Right lobe of liver (tissue), 6 donors: ENCODE data around the gene CSNK1G2. TPM values are rescaled to one million over a fixed set of nuclear protein-coding genes. Genes with fewer than 3 reads are reported as not detected.

Experiments
- ATAC-seq, 4 donors: fragments of 200-7000 bp; cut with Tn5 transposase; one replicate each; pipeline ENCODE4 v1.9.1; 2020; ENCODE audit warnings: mild to moderate bottlenecking in 4 of 4, moderate library complexity in 4 of 4
- DNase-seq, 3 donors: peaks; one replicate each; pipeline ENCODE4 v3.0.0-alpha.2; 2020
- H3K27ac ChIP-seq, 3 donors: fragments of 200-600 bp; one replicate each; pipeline ENCODE4 v1.8.0; 2022
- H3K27me3 ChIP-seq, 2 donors: fragments of 200-600 bp; one replicate each; pipeline ENCODE4 v1.8.0; 2022
- H3K36me3 ChIP-seq, 4 donors: fragments of 200-600 bp; sonication (generic) in 1 of 4; one replicate each; pipeline versions ENCODE4 v1.5.1 to v1.8.0; 2017 to 2022; ENCODE audit warnings: control low read depth in 1 of 4
- H3K4me1 ChIP-seq, 4 donors: fragments of 200-600 bp; sonication (generic) in 1 of 4; one replicate each; pipeline versions ENCODE4 v1.5.1 to v1.8.0; 2017 to 2022; ENCODE audit warnings: control low read depth in 1 of 4
- H3K4me3 ChIP-seq, 3 donors: fragments of 200-600 bp; one replicate each; pipeline ENCODE4 v1.8.0; 2022
- H3K9me3 ChIP-seq, 4 donors: fragments of 200-600 bp; sonication (generic) in 1 of 4; one replicate each; pipeline versions ENCODE4 v1.5.1 to v1.8.0; 2017 to 2022; ENCODE audit warnings: control low read depth in 1 of 4
- POLR2A ChIP-seq: fragments of 450-650 bp; IDR thresholded peaks from one replicate; pipeline ENCODE4 v1.6.1; 2017; ENCODE audit warnings: antibody characterized with exemption, mild to moderate bottlenecking
- WGBS: methylation state at CpG from one replicate; pipeline ENCODE4 v1.1.6; 2018; ENCODE audit warnings: low coverage, low lambda C conversion rate; ENCODE audit not compliant: insufficient coverage; ENCODE audit errors: missing lambda C conversion rate; 5-methylcytosine and 5-hydroxymethylcytosine counted together
- intact Hi-C, 2 donors: fragments of 100-400 bp; cut with DNase I; formaldehyde crosslinking; loops; one replicate each; pipeline versions ENCODE4 v1.11.2 to v1.14.1; 2022
- total RNA-seq, 6 experiments: library from RNA; depleted of rRNA in 2 of 6; stranded (reverse); fragments of >200 nt in 2 of 6; fragmentation: NEBNext Ultra II Directional in 3 of 6; extraction: Animal tissue kit (Norgen Biotek cat#: 25700) in 3 of 6; gene quantifications; one replicate each; pipeline versions ENCODE4 v1.1.0 to v1.2.4, GENCODE V29; 2016 to 2023
- TF ChIP-seq, protein P1 (sequence below), 4 donors: fragments of 200-600 bp in 3 of 4; fragments of 450-650 bp in 1 of 4; IDR thresholded peaks; one replicate each; pipeline versions ENCODE4 v1.5.1 to v1.8.0; 2016 to 2022; ENCODE audit warnings: antibody characterized with exemption in 4 of 4, mild to moderate bottlenecking in 2 of 4
- donor health status: DM: no; HTN: yes; CAD: no.
- donor health status: DM: no; HTN: no; CAD: no.
- donor health status: DM: no; HTN: no; CAD: no.
- donor health status: DM: no; HTN: yes; CAD: no.
- donor health status: DM: no; HTN: yes; CAD: no.

Gene CSNK1G2
- total RNA-seq, 6 experiments from 2014 or later: 14.4 to 35.2 (median 22.6) TPM

DNA sequence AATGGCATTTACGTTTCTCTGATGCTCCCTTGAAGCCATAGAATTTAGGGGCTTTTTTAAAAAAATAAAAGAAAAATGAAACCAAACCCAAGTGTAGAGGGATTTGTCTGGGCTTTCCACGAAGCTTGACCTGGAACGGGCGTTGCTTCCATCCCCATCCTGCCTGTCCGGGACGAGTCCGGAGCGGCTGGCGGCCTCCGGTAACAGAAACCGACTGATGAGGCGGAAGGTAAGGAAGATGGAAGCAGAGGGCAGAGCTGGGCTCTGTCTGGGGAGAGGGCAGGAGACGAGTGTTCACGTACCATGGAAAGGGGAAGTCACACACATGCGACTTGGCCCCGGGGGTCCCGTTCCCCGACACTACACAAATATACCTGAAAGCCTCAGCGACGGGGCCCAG, 40.3 kb downstream of the CSNK1G2 start:
- no peak for DNase-seq
- Histone ChIP-seq H3K27ac (no peak overlapping the region), H3K36me3 (peaks cover 0 to 42% (median 11%) of the 10 kb centered on the region in 4 donors), H3K27me3 (no peaks in the 10 kb centered on the region), H3K9me3 (no peaks in the 10 kb centered on the region), H3K4me3 (no peak overlapping the region), H3K4me1 (no peaks in the 10 kb centered on the region)
- TF ChIP-seq, protein P1, sequence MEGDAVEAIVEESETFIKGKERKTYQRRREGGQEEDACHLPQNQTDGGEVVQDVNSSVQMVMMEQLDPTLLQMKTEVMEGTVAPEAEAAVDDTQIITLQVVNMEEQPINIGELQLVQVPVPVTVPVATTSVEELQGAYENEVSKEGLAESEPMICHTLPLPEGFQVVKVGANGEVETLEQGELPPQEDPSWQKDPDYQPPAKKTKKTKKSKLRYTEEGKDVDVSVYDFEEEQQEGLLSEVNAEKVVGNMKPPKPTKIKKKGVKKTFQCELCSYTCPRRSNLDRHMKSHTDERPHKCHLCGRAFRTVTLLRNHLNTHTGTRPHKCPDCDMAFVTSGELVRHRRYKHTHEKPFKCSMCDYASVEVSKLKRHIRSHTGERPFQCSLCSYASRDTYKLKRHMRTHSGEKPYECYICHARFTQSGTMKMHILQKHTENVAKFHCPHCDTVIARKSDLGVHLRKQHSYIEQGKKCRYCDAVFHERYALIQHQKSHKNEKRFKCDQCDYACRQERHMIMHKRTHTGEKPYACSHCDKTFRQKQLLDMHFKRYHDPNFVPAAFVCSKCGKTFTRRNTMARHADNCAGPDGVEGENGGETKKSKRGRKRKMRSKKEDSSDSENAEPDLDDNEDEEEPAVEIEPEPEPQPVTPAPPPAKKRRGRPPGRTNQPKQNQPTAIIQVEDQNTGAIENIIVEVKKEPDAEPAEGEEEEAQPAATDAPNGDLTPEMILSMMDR (IDR thresholded peaks at IDR 0.05): no peak
- TF ChIP-seq POLR2A: no peak
- intact Hi-C loops: no loop called here
- ATAC-seq: no peak
- WGBS: 95% methylated on average over 9 of the region's 20 CpGs

DNA sequence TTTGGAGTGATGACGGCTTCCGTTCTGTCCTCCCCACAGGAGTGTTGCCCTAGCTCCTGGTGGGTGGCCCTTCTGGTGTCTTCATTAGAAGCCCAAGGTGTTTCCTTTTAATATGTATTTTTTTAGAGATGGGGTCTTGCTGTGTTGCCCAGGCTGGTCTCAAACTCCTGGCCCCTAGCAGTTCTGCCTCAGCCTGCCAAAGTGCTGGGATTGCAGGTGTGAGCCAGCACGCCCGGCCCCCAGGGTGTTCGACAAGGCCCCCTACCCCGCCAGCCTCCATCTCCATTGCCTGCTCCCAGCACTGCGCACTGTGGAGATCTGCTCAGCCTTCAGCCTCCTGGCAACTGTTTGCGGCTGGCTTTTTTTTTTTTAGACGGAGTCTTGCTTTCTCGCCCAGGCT, 43.4 kb downstream of the CSNK1G2 start:
- Histone ChIP-seq H3K9me3 (no peaks in the 10 kb centered on the region), H3K4me3 (no peak overlapping the region), H3K4me1 (no peaks in the 10 kb centered on the region), H3K27me3 (no peaks in the 10 kb centered on the region), H3K27ac (no peak overlapping the region), H3K36me3 (peaks cover 0 to 50% (median 17%) of the 10 kb centered on the region in 4 donors)
- 99% methylated on average over 7 of the region's 10 CpGs for WGBS
- DNase-seq (no peak), ATAC-seq (no peak)
- TF ChIP-seq POLR2A: no peak
- TF ChIP-seq, protein P1 (IDR thresholded peaks at IDR 0.05): no peak
- intact Hi-C loops: no loop called here

DNA sequence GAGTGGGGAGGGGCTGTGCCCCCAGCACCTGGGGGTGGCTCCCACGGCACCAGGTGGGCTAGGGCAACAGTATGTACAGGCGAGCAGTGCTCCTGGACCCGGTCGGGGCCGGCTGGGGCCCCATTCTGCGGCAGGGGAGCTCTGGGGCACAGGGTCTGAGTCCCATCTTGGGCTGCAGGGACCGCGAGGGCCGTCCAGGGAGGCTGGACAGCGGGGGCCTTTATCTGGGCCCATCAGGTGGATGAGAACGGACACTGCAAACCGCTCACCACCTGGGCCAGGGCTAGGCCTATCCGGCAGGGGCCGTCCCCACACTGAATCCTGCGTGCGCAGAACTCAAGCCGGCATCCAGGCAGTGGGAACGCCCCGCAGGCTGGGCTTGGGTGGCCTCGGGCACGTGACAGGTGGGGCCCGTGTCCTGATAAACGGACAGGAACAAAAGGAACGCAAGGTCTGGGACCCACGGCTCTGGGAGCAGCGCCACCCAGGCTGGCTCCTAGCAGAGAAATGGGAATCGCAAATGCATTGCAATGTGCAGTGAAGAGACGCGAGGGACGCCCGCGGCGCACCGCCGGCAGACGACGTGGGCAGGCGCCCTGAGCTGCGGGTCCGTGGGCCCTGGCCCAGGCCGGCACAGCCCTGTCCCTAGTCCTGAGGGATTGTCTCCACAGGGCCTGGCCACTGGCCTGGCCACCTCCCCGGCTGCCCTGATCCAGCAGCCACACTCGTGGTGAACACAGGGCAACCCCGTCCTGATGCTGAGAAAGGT, 44.8 kb downstream of the CSNK1G2 start:
- Histone ChIP-seq H3K27me3 (no peaks in the 10 kb centered on the region), H3K27ac (no peak overlapping the region), H3K36me3 (peaks cover 0 to 50% (median 21%) of the 10 kb centered on the region in 4 donors), H3K9me3 (no peaks in the 10 kb centered on the region), H3K4me3 (no peak overlapping the region), H3K4me1 (no peaks in the 10 kb centered on the region)
- WGBS: 84% methylated on average over 9 of the region's 44 CpGs
- intact Hi-C loops: no loop called here
- peak in 1 of 4 donors; percentile 7 for ATAC-seq
- DNase-seq: peak in 1 of 3 donors; percentile 47
- TF ChIP-seq, protein P1 (IDR thresholded peaks at IDR 0.05): no peak
- TF ChIP-seq POLR2A: no peak

DNA sequence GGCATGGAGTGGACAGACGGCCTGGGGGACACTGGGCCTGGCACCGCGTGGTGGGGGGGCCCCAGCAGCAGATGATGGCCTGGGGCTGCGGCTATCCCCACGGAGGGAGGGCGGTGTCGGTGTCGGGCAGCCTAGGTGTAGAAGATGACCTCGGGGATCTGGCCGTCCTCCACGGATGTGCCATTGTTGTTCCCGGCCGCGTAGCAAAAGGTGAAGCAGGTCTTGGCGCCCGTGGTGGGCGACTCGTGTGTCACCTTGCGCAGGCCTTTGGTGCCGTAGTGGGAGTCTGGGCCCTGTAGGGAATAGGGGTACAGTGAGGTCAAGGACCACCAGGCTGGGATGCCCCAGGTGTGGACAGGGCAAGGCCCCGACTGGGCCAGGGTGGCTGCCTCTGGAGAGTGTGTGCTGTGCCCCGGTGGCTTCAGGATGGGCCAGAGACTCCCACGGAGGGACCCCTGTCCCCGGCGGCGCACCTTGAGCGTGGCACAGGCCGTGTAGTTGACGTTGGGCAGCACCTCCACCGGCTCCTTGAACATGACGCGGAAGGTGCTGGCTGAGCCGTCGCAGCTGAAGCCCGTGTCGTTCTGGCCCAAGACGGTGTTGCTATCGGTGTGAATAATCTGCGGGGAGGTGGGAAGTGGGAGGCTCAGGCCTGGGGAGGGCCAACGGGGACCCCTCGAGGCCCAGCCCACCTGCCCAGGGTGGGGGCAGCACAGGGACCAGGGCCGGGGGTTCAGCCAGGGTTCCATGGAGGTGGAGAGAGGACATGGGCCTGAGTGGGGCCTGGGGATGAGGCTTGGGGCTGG, 45.6 kb downstream of the CSNK1G2 start:
- H3K4me3 ChIP-seq: no peak overlapping the region
- DNase-seq (peak in 1 of 3 donors; percentile 55), ATAC-seq (peak in 2 of 4 donors; percentile 11 to 12)
- no peak overlapping the region for H3K27ac ChIP-seq
- H3K4me1 ChIP-seq: no peaks in the 10 kb centered on the region
- H3K27me3 ChIP-seq: no peaks in the 10 kb centered on the region
- intact Hi-C loops: no loop called here
- TF ChIP-seq, protein P1 (IDR thresholded peaks at IDR 0.05): no peak
- TF ChIP-seq POLR2A: no peak
- 85% methylated on average over 5 of the region's 42 CpGs for WGBS
- H3K36me3 ChIP-seq: peaks cover 0 to 49% (median 22%) of the 10 kb centered on the region in 4 donors
- H3K9me3 ChIP-seq: no peaks in the 10 kb centered on the region
